ENCODE results near the gene HTD2. TPM values are rescaled to one million over a fixed set of nuclear protein-coding genes. Genes with fewer than 3 reads are reported as not detected.
"Not testable (repeated sequence)": the region's sequence is repeated elsewhere in the genome, so short reads cannot be mapped to it uniquely, and the experiment has no call there.

The HTD2 gene
- total and polyA plus RNA-seq, 12 donors = 1.6 to 13.2 (median 10.3) TPM

DNA sequence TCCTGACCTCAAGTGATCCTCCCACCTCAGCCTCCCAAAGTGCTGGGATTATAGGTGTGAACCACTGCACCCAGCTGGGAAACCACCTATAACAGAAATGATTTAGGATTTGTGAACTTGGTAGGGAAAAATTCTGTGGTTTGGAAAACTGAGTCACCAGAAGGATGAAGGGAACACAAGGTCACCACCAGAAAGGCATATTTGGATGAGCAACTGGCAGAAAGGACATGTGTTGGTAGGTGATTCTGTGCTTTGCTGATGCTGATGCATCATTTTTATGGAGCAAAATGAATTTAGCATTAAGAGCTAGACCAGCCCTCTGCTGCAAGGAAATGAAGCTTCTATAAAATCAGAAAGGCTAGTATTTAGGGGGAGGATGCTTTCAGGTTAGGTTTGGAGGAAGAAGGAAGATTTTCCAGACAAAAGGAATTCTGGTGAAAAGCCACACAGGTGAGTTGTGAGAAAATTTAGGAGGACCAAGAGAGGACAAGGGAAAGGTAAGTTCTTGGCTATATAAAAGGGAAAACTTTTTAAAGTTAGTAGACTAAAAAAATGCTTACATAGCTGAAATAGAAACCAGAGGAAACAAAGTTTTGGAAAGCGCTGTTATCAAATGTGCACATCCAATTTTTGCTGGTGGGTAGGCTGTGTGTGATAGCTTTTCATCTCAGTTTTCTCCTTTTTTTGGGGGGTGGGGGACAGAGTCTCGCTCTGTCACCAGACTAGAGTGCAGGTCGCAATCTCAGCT, 30.0 kb downstream of the HTD2 start:
- intact Hi-C loops (cut with DNase I) = loop anchor here in 1 of 2 donors (10.0 kb wide), 1 partner anchor 48 kb away; no protein-coding TSS in a partner anchor
- Histone ChIP-seq H3K9me3 (replicated peaks in 1 of 3) (no peaks in the 10 kb centered on the region), H3K27me3 (no peaks in the 10 kb centered on the region), H3K4me3 (no peak overlapping the region), H3K27ac (peak overlapping the region in 1 of 5 donors; percentile 80), H3K4me1 (replicated peaks in 1 of 2) (peaks cover 10 to 32% of the 10 kb centered on the region in 2 donors), H3K36me3 (replicated peaks in 1 of 2) (no peaks in the 10 kb centered on the region)
- DNase-seq = peak in 1 of 7 donors; percentile 21
- TF ChIP-seq, protein P1, sequence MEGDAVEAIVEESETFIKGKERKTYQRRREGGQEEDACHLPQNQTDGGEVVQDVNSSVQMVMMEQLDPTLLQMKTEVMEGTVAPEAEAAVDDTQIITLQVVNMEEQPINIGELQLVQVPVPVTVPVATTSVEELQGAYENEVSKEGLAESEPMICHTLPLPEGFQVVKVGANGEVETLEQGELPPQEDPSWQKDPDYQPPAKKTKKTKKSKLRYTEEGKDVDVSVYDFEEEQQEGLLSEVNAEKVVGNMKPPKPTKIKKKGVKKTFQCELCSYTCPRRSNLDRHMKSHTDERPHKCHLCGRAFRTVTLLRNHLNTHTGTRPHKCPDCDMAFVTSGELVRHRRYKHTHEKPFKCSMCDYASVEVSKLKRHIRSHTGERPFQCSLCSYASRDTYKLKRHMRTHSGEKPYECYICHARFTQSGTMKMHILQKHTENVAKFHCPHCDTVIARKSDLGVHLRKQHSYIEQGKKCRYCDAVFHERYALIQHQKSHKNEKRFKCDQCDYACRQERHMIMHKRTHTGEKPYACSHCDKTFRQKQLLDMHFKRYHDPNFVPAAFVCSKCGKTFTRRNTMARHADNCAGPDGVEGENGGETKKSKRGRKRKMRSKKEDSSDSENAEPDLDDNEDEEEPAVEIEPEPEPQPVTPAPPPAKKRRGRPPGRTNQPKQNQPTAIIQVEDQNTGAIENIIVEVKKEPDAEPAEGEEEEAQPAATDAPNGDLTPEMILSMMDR (IDR thresholded peaks at IDR 0.05) = no peak
- no peak for TF ChIP-seq POLR2A (IDR thresholded peaks at IDR 0.05)
- 85 to 100% (median 95%) methylated on average over 3 of the region's 3 CpGs for WGBS, 4 donors

DNA sequence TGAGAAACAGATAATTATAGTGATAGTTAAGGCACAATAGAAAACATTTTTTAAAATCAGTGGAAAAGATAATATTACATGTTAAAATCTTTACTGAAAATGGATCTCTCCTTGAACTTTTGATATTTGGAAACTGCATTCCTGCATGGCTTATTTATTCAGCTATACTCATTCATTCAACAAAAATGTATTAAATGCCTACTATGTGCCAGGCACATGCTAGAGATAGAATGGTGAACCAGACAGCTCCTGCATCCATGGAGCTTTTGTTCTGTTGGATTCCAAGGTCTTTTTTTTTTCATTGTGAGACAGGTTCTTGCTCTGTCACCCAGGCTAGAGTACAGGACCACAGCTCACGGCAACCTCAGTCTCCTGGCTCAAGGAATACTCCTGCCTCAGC, 30.9 kb downstream of the HTD2 start:
- Histone ChIP-seq H3K4me1 (replicated peaks in 1 of 2) (peaks cover 10 to 32% of the 10 kb centered on the region in 2 donors), H3K36me3 (replicated peaks in 1 of 2) (no peaks in the 10 kb centered on the region), H3K27me3 (no peaks in the 10 kb centered on the region), H3K9me3 (replicated peaks in 1 of 3) (no peaks in the 10 kb centered on the region), H3K27ac (no peak overlapping the region), H3K4me3 (no peak overlapping the region)
- WGBS, 4 donors = 93 to 95% (median 93%) methylated on average over 1 of the region's 1 CpG; no CpG with 5 or more reads in 1 of the 4 donors
- TF ChIP-seq POLR2A (IDR thresholded peaks at IDR 0.05) = no peak
- TF ChIP-seq, protein P1 (IDR thresholded peaks at IDR 0.05) = no peak
- intact Hi-C loops (cut with DNase I) = loop anchor here in 1 of 2 donors (10.0 kb wide), 1 partner anchor 48 kb away; no protein-coding TSS in a partner anchor
- no peak for DNase-seq

DNA sequence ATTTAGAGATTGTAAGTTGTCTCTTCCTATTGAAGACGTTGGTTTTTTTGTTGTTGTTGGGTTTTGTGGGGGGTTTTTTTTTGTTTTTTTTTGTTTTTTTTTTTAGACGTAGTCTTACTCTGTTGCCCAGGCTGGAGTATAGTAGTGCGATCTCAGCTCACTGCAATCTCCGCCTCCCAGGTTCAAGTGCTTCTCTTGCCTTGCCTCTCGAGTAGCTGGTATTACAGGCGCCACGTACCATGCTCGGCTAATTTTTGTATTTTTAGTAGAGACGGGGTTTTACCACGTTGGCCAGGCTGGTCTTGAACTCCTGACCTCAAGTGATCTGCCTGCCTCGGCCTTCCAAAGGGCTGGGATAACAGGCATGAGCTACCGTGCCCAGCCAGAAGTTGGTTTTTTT, 32.8 kb downstream of the HTD2 start:
- intact Hi-C loops (cut with DNase I) = loop anchor here in 1 of 2 donors (10.0 kb wide), 1 partner anchor 46 kb away; no protein-coding TSS in a partner anchor
- not testable (repeated sequence) for H3K27me3 ChIP-seq; H3K4me3 ChIP-seq; DNase-seq; H3K27ac ChIP-seq; H3K36me3 ChIP-seq (replicated peaks in 1 of 2); H3K9me3 ChIP-seq (replicated peaks in 1 of 3)
- peaks cover 6 to 25% of the 10 kb centered on the region in 2 donors for H3K4me1 ChIP-seq (replicated peaks in 1 of 2)
- WGBS, 4 donors = 90 to 94% (median 93%) methylated on average over 12 of the region's 12 CpGs

DNA sequence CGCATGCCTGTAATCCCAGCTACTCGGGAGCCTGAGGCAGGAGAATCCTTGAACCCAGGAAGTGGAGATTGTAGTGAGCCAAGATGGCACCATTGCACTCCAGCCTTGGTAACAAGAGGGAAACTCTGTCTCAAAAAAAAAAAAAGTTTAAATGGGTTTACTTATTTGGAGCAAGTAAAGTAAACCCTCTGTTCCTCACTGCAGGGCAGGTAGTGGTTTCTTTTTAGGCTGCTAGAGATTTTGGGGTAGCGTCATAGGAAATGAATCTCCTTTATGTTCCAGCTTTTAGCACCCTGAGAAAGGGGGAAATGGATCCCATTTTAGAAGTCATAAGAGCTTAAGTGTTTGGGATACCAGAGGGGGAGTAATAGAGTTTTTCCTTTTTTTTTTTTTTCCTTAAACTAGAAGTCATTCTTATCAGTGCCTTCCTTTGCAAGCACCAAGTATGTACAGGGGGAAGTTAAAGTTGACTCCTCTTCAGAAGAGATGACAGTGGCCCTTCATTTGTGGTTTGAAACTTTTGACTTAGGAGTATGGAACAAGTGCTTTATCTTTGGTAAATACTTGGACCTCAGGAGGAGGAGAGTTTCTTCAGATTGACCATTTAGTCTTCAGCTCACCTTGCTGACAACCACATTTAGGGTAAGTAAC, 34.4 kb downstream of the HTD2 start:
- H3K27ac ChIP-seq = no peak overlapping the region
- intact Hi-C loops (cut with DNase I) = no loop called here
- TF ChIP-seq POLR2A (IDR thresholded peaks at IDR 0.05) = no peak
- TF ChIP-seq, protein P1 (IDR thresholded peaks at IDR 0.05) = no peak
- H3K4me3 ChIP-seq = no peak overlapping the region
- H3K36me3 ChIP-seq (replicated peaks in 1 of 2) = no peaks in the 10 kb centered on the region
- H3K4me1 ChIP-seq (replicated peaks in 1 of 2) = peaks cover 0 to 16% of the 10 kb centered on the region in 2 donors
- DNase-seq = no peak
- no peaks in the 10 kb centered on the region for H3K27me3 ChIP-seq
- 88 to 97% (median 92%) methylated on average over 3 of the region's 3 CpGs for WGBS, 4 donors
- H3K9me3 ChIP-seq (replicated peaks in 1 of 3) = no peaks in the 10 kb centered on the region
